Testis (tissue), 2 donors: ENCODE results near the gene CRIP1.

Experiments used
- CTCF ChIP-seq, 3 experiments: fragments of 450-650 bp in 2 of 3; fragments of 200-600 bp in 1 of 3; sonication (generic) in 1 of 3; IDR thresholded peaks; one replicate each; pipeline ENCODE4 v1.5.1; 2016 to 2019; ENCODE audit warnings: antibody characterized with exemption in 3 of 3, mild to moderate bottlenecking in 2 of 3, moderate library complexity in 1 of 3
- POLR2A ChIP-seq: fragments of 450-650 bp; IDR thresholded peaks from one replicate; pipeline ENCODE4 v1.6.1; 2017; ENCODE audit warnings: antibody characterized with exemption, mild to moderate bottlenecking, moderate library complexity

GRCh38 chr14:105490267-105490571, 3.5 kb downstream of the CRIP1 start:
- TF ChIP-seq CTCF (IDR thresholded peaks at IDR 0.05) (no peak), POLR2A (no peak)
